Naive thymus-derived CD4-positive, alpha-beta T cell (primary cell): Measurements from ENCODE around the gene GRIN2A. TPM values are rescaled to one million over a fixed set of nuclear protein-coding genes. Genes with fewer than 3 reads are reported as not detected.

ENCODE experiments used
- ATAC-seq: fragments of 150-1000 bp; cut with Tn5 transposase; 2 replicates; pipeline ENCODE4 v1.10.0; 2021; ENCODE audit warnings: mild to moderate bottlenecking, moderate library complexity
- CTCF ChIA-PET: fragments of 350-600 bp; sonication (Branson Sonifier 250); formaldehyde crosslinking; loops from one replicate; lab custom pipeline; 2021; ENCODE audit warnings: antibody characterized with exemption; lab: Charles Lee
- POLR2A ChIA-PET: fragments of 350-600 bp; sonication (Branson Sonifier 250); formaldehyde crosslinking; loops from one replicate; lab custom pipeline; 2021; ENCODE audit warnings: antibody characterized with exemption, inconsistent platforms; lab: Charles Lee
- DNase-seq, 9 donors: peaks; one replicate each; pipeline versions ENCODE4 v3.0.0 to v3.0.0-alpha.2; 2020 to 2022; ENCODE audit warnings: mixed read lengths in 1 of 9
- H3K27ac ChIP-seq: one replicate; pipeline ENCODE4 v1.7.0; 2013; ENCODE audit warnings: mild to moderate bottlenecking, low read depth, low read length, moderate library complexity
- H3K27me3 ChIP-seq, 2 donors: one replicate each; pipeline ENCODE4 v1.7.0; 2013; ENCODE audit warnings: low read length in 2 of 2, mild to moderate bottlenecking in 2 of 2, moderate library complexity in 2 of 2; ENCODE audit not compliant: control insufficient read depth in 2 of 2, insufficient read depth in 2 of 2
- H3K36me3 ChIP-seq, 3 experiments: 1 replicate in 2 of 3; 2 replicates in 1 of 3; pipeline ENCODE4 v1.7.0; 2013; ENCODE audit warnings: low read length in 3 of 3, mild to moderate bottlenecking in 3 of 3, moderate library complexity in 1 of 3; ENCODE audit not compliant: insufficient read depth in 3 of 3, control insufficient read depth in 2 of 3
- H3K4me1 ChIP-seq, 2 donors: one replicate each; pipeline ENCODE4 v1.7.0; 2013; ENCODE audit warnings: low read length in 2 of 2, mild to moderate bottlenecking in 2 of 2, moderate library complexity in 1 of 2; ENCODE audit not compliant: control insufficient read depth in 2 of 2, insufficient read depth in 2 of 2
- H3K4me3 ChIP-seq: 2 replicates; pipeline ENCODE4 v1.7.0; 2013; ENCODE audit warnings: mild to moderate bottlenecking, low read length
- H3K9me3 ChIP-seq, 3 experiments: 1 replicate in 2 of 3; 2 replicates in 1 of 3; pipeline ENCODE4 v1.7.0; 2013; ENCODE audit warnings: low read length in 3 of 3; ENCODE audit not compliant: control insufficient read depth in 2 of 3
- H3K27ac Mint-ChIP-seq, 9 donors: one replicate each; pipeline ENCODE4 v1.8.0; 2020 to 2022; ENCODE audit warnings: mixed read lengths in 9 of 9, mild to moderate bottlenecking in 8 of 9, moderate library complexity in 5 of 9, inconsistent platforms in 2 of 9
- H3K27me3 Mint-ChIP-seq, 5 donors: one replicate each; pipeline ENCODE4 v1.8.0; 2021 to 2022; ENCODE audit warnings: mixed read lengths in 5 of 5, mild to moderate bottlenecking in 1 of 5
- H3K36me3 Mint-ChIP-seq, 5 donors: one replicate each; pipeline ENCODE4 v1.8.0; 2020 to 2022; ENCODE audit warnings: mixed read lengths in 5 of 5, mild to moderate bottlenecking in 3 of 5, inconsistent platforms in 1 of 5
- H3K4me1 Mint-ChIP-seq, 7 donors: one replicate each; pipeline ENCODE4 v1.8.0; 2020 to 2022; ENCODE audit warnings: mixed read lengths in 7 of 7, mild to moderate bottlenecking in 3 of 7, inconsistent platforms in 1 of 7
- H3K4me3 Mint-ChIP-seq, 10 donors: one replicate each; pipeline ENCODE4 v1.8.0; 2020 to 2022; ENCODE audit warnings: mild to moderate bottlenecking in 10 of 10, mixed read lengths in 10 of 10, moderate library complexity in 6 of 10, inconsistent platforms in 2 of 10
- H3K9me3 Mint-ChIP-seq, 11 donors: one replicate each; pipeline ENCODE4 v1.8.0; 2020 to 2022; ENCODE audit warnings: mixed read lengths in 11 of 11, mild to moderate bottlenecking in 4 of 11, inconsistent platforms in 1 of 11, moderate library complexity in 1 of 11
- intact Hi-C, 2 donors: fragments of 100-400 bp; cut with micrococcal nuclease; formaldehyde crosslinking; loops; one replicate each; pipeline ENCODE4 v1.15.1; 2023
- polyA plus RNA-seq, 2 donors: library from polyadenylated mRNA; unstranded; fragments of 300-500 nt; fragmentation: Illumina TruSeq; gene quantifications; one replicate each; pipeline ENCODE4 v1.2.3, GENCODE V29; 2021
- total RNA-seq, 6 experiments: library from RNA in 5 of 6; stranded (reverse) in 5 of 6; gene quantifications; 1 replicate in 5 of 6; 2 replicates in 1 of 6; pipeline ENCODE4 v1.2.3 and lab custom pipeline; 2021 to 2026

GRIN2A gene
- total and polyA plus RNA-seq, 7 experiments from 2014 or later = not detected

- Mint-ChIP-seq H3K27ac (no peak overlapping the region), H3K27me3 (peaks cover 0 to 4% (median 0%) of the 10 kb centered on the region in 5 donors), H3K36me3 (no peaks in the 10 kb centered on the region), H3K4me3 (no peak overlapping the region), H3K9me3 (peaks cover 0 to 7% (median 0%) of the 10 kb centered on the region in 11 donors), H3K4me1 (no peaks in the 10 kb centered on the region)
- ChIA-PET POLR2A (no interaction called here), CTCF (no interaction called here)
- Histone ChIP-seq H3K9me3 (no peaks in the 10 kb centered on the region), H3K4me1 (no peaks in the 10 kb centered on the region), H3K27ac (no peak overlapping the region), H3K36me3 (no peaks in the 10 kb centered on the region), H3K4me3 (no peak overlapping the region), H3K27me3 (no peaks in the 10 kb centered on the region)
- intact Hi-C loops = no loop called here
- DNase-seq = no peak
- ATAC-seq = no peak
Measured at GRCh38 chr16:9976601-9977000, 205.6 kb downstream of the GRIN2A start.

- no peak overlapping the region for H3K4me3 ChIP-seq
Measured at GRCh38 chr16:9971907-9972306, 210.3 kb downstream of the GRIN2A start.

GRCh38 chr16:9970796-9971195 lies 211.4 kb downstream of the GRIN2A start:
- CTCF ChIA-PET = no interaction called here
- H3K27me3 Mint-ChIP-seq = peaks cover 0 to 12% (median 5%) of the 10 kb centered on the region in 5 donors

More at GRCh38 chr16:9971907-9972306, 210.3 kb downstream of the GRIN2A start:
- H3K4me1 Mint-ChIP-seq = no peaks in the 10 kb centered on the region
- Histone ChIP-seq H3K9me3 (no peaks in the 10 kb centered on the region), H3K27ac (no peak overlapping the region), H3K4me1 (no peaks in the 10 kb centered on the region), H3K27me3 (no peaks in the 10 kb centered on the region), H3K36me3 (no peaks in the 10 kb centered on the region)
- ChIA-PET POLR2A (no interaction called here), CTCF (no interaction called here)
- H3K27ac Mint-ChIP-seq = no peak overlapping the region
- no peak for ATAC-seq
- H3K4me3 Mint-ChIP-seq = no peak overlapping the region
- peaks cover 0 to 13% (median 5%) of the 10 kb centered on the region in 11 donors for H3K9me3 Mint-ChIP-seq
- intact Hi-C loops = no loop called here
- DNase-seq = no peak
- H3K27me3 Mint-ChIP-seq = peaks cover 0 to 12% (median 5%) of the 10 kb centered on the region in 5 donors
- no peaks in the 10 kb centered on the region for H3K36me3 Mint-ChIP-seq

GRCh38 chr16:9970244-9970643 lies 212.0 kb downstream of the GRIN2A start:
- intact Hi-C loops = no loop called here

More at GRCh38 chr16:9970796-9971195, 211.4 kb downstream of the GRIN2A start:
- POLR2A ChIA-PET = no interaction called here
- H3K4me1 ChIP-seq = no peaks in the 10 kb centered on the region
- no peak overlapping the region for H3K4me3 ChIP-seq
- H3K27me3 ChIP-seq = no peaks in the 10 kb centered on the region
- peaks cover 0 to 14% (median 5%) of the 10 kb centered on the region in 11 donors for H3K9me3 Mint-ChIP-seq
- H3K27ac Mint-ChIP-seq = no peak overlapping the region
- H3K36me3 Mint-ChIP-seq = no peaks in the 10 kb centered on the region
- no peak overlapping the region for H3K27ac ChIP-seq
- no peak for DNase-seq
- intact Hi-C loops = no loop called here
- H3K36me3 ChIP-seq = no peaks in the 10 kb centered on the region
- no peaks in the 10 kb centered on the region for H3K9me3 ChIP-seq
- ATAC-seq = no peak
- H3K4me3 Mint-ChIP-seq = no peak overlapping the region
- H3K4me1 Mint-ChIP-seq = no peaks in the 10 kb centered on the region

GRCh38 chr16:9969580-9969979 lies 212.6 kb downstream of the GRIN2A start:
- no peak overlapping the region for H3K27ac ChIP-seq
- CTCF ChIA-PET = no interaction called here
- H3K4me3 ChIP-seq = no peak overlapping the region
- Mint-ChIP-seq H3K36me3 (no peaks in the 10 kb centered on the region), H3K9me3 (peaks cover 0 to 16% (median 5%) of the 10 kb centered on the region in 11 donors), H3K4me3 (no peak overlapping the region), H3K27me3 (peaks cover 0 to 12% (median 5%) of the 10 kb centered on the region in 5 donors), H3K4me1 (no peaks in the 10 kb centered on the region), H3K27ac (no peak overlapping the region)
- no peaks in the 10 kb centered on the region for H3K9me3 ChIP-seq
- intact Hi-C loops = no loop called here
- H3K4me1 ChIP-seq = no peaks in the 10 kb centered on the region
- H3K36me3 ChIP-seq = no peaks in the 10 kb centered on the region
- POLR2A ChIA-PET = no interaction called here
- H3K27me3 ChIP-seq = no peaks in the 10 kb centered on the region
- ATAC-seq = no peak
- no peak for DNase-seq

More at GRCh38 chr16:9970244-9970643, 212.0 kb downstream of the GRIN2A start:
- Histone ChIP-seq H3K27ac (no peak overlapping the region), H3K36me3 (no peaks in the 10 kb centered on the region), H3K4me3 (no peak overlapping the region), H3K27me3 (no peaks in the 10 kb centered on the region), H3K9me3 (no peaks in the 10 kb centered on the region), H3K4me1 (no peaks in the 10 kb centered on the region)
- ATAC-seq (no peak), DNase-seq (no peak)
- Mint-ChIP-seq H3K27me3 (peaks cover 0 to 12% (median 5%) of the 10 kb centered on the region in 5 donors), H3K36me3 (no peaks in the 10 kb centered on the region), H3K27ac (no peak overlapping the region), H3K4me1 (no peaks in the 10 kb centered on the region), H3K9me3 (peaks cover 0 to 14% (median 5%) of the 10 kb centered on the region in 11 donors), H3K4me3 (no peak overlapping the region)
- POLR2A ChIA-PET = no interaction called here
- CTCF ChIA-PET = no interaction called here

GRCh38 chr16:9966569-9967157 lies 215.6 kb downstream of the GRIN2A start:
- Histone ChIP-seq H3K27me3 (no peaks in the 10 kb centered on the region), H3K36me3 (no peaks in the 10 kb centered on the region), H3K4me1 (no peaks in the 10 kb centered on the region), H3K4me3 (no peak overlapping the region), H3K27ac (no peak overlapping the region), H3K9me3 (no peaks in the 10 kb centered on the region)
- H3K36me3 Mint-ChIP-seq = no peaks in the 10 kb centered on the region
- ChIA-PET CTCF (no interaction called here), POLR2A (no interaction called here)
- DNase-seq (no peak), ATAC-seq (no peak)
- peaks cover 0 to 15% (median 5%) of the 10 kb centered on the region in 11 donors for H3K9me3 Mint-ChIP-seq
- intact Hi-C loops = no loop called here
- H3K27me3 Mint-ChIP-seq = peaks cover 0 to 9% (median 2%) of the 10 kb centered on the region in 5 donors
- H3K4me1 Mint-ChIP-seq = no peaks in the 10 kb centered on the region
- no peak overlapping the region for H3K27ac Mint-ChIP-seq
- no peak overlapping the region for H3K4me3 Mint-ChIP-seq

- ChIA-PET CTCF (no interaction called here), POLR2A (interaction anchor here (0.6 kb wide), 1 partner anchor 272 kb away, joined by 3 read pairs; no protein-coding TSS in a partner anchor)
- intact Hi-C loops = no loop called here
- Mint-ChIP-seq H3K9me3 (peaks cover 0 to 22% (median 5%) of the 10 kb centered on the region in 11 donors), H3K27me3 (no peaks in the 10 kb centered on the region), H3K4me1 (no peaks in the 10 kb centered on the region), H3K36me3 (no peaks in the 10 kb centered on the region), H3K27ac (no peak overlapping the region), H3K4me3 (no peak overlapping the region)
- no peak for DNase-seq
- H3K9me3 ChIP-seq = no peaks in the 10 kb centered on the region
- no peaks in the 10 kb centered on the region for H3K27me3 ChIP-seq
- H3K4me1 ChIP-seq = no peaks in the 10 kb centered on the region
- no peak for ATAC-seq
- no peak overlapping the region for H3K27ac ChIP-seq
- no peak overlapping the region for H3K4me3 ChIP-seq
- H3K36me3 ChIP-seq = no peaks in the 10 kb centered on the region
Measured at GRCh38 chr16:9965079-9965478, 217.1 kb downstream of the GRIN2A start.
